NOMO-1 treated with dmso at 0.1 percent for 144 hours (cell line): Measurements from ENCODE around the gene TNNT3.

ENCODE experiments used
- DNase-seq: peaks from one replicate; lab custom pipeline; 2025; ENCODE audit not compliant: unreplicated experiment; lab: John Stamatoyannopoulos, UW

TNNT3 gene

GRCh38 chr11:1949922-1950321 is 30.4 kb downstream of the TNNT3 start:
- no peak for DNase-seq

- no peak for DNase-seq
Observed at GRCh38 chr11:1952806-1953482, 33.4 kb downstream of the TNNT3 start.

GRCh38 chr11:1953489-1954266 is 34.2 kb downstream of the TNNT3 start:
- no peak for DNase-seq

- DNase-seq = no peak
Observed at GRCh38 chr11:1958367-1958766, 38.9 kb downstream of the TNNT3 start.

- no peak for DNase-seq
Observed at GRCh38 chr11:1959786-1960185, 40.3 kb downstream of the TNNT3 start.

GRCh38 chr11:1963864-1964263 is 44.4 kb downstream of the TNNT3 start:
- no peak for DNase-seq

GRCh38 chr11:1964348-1964747 is 44.8 kb downstream of the TNNT3 start:
- no peak for DNase-seq

GRCh38 chr11:1964955-1965354 is 45.5 kb downstream of the TNNT3 start:
- DNase-seq = no peak

- DNase-seq = no peak
Observed at GRCh38 chr11:1966531-1966930, 47.0 kb downstream of the TNNT3 start.

GRCh38 chr11:1967641-1968225 is 48.2 kb downstream of the TNNT3 start:
- no peak for DNase-seq

- DNase-seq = no peak
Observed at GRCh38 chr11:1968454-1969002, 49.0 kb downstream of the TNNT3 start.

- no peak for DNase-seq
Observed at GRCh38 chr11:1969035-1969434, 49.5 kb downstream of the TNNT3 start.

- no peak for DNase-seq
Observed at GRCh38 chr11:1969776-1970175, 50.3 kb downstream of the TNNT3 start.

GRCh38 chr11:1970956-1971355 is 51.5 kb downstream of the TNNT3 start:
- DNase-seq = no peak

GRCh38 chr11:1975185-1975584 is 55.7 kb downstream of the TNNT3 start:
- DNase-seq = no peak

GRCh38 chr11:1978720-1979473 is 59.4 kb downstream of the TNNT3 start:
- no peak for DNase-seq

GRCh38 chr11:1979607-1980006 is 60.1 kb downstream of the TNNT3 start:
- no peak for DNase-seq

GRCh38 chr11:1982873-1983600 is 63.5 kb downstream of the TNNT3 start:
- no peak for DNase-seq

- no peak for DNase-seq
Observed at GRCh38 chr11:1983601-1983961, 64.1 kb downstream of the TNNT3 start.

- no peak for DNase-seq
Observed at GRCh38 chr11:1987024-1987423, 67.5 kb downstream of the TNNT3 start.

- no peak for DNase-seq
Observed at GRCh38 chr11:1988174-1988573, 68.7 kb downstream of the TNNT3 start.
